ENCODE data around the gene HMCES.
"Not testable (repeated sequence)": the region's sequence is repeated elsewhere in the genome, so short reads cannot be mapped to it uniquely, and the experiment has no call there.

The HMCES gene, protein sequence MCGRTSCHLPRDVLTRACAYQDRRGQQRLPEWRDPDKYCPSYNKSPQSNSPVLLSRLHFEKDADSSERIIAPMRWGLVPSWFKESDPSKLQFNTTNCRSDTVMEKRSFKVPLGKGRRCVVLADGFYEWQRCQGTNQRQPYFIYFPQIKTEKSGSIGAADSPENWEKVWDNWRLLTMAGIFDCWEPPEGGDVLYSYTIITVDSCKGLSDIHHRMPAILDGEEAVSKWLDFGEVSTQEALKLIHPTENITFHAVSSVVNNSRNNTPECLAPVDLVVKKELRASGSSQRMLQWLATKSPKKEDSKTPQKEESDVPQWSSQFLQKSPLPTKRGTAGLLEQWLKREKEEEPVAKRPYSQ

DNA sequence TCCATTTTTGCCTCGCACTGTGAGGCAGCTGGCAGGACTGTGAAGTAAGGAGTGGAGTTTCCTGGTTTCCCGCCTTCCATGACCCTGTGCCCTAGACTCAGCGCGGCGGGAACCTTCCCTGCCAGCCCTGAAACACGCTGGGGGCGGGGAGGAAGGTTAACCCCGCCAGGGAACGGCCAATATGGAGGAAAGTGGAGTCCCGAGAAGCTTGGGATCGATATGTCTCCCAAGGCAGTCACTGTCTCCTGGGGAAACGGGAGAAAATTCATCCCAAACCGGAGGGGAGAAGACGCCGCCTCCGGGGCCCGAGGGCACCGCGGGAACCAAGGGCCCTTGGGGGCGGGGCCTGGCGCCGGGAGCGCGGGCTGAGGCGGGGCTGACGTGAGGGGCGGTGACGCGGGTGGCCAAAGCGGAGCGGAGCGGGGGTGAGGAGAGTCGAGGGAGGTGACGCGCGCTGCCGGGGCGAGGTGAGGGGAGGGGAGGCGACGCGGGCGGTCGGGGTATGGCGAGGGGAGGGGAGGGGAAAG lies at the start of gene HMCES:
HMCES (plus strand) TSS at position 432 of the 527 bp plus-strand sequence. CDS start 863 bp downstream, outside the sequence.
- in situ Hi-C loops (cut with MboI; ENCODE audit: low sequenced_read_pairs) = no loop called here

- in situ Hi-C loops (cut with MboI; ENCODE audit: low sequenced_read_pairs) = no loop called here
These were observed 49.6 kb upstream of the HMCES start for GRCh38 chr3:129228891-129229585.

DNA sequence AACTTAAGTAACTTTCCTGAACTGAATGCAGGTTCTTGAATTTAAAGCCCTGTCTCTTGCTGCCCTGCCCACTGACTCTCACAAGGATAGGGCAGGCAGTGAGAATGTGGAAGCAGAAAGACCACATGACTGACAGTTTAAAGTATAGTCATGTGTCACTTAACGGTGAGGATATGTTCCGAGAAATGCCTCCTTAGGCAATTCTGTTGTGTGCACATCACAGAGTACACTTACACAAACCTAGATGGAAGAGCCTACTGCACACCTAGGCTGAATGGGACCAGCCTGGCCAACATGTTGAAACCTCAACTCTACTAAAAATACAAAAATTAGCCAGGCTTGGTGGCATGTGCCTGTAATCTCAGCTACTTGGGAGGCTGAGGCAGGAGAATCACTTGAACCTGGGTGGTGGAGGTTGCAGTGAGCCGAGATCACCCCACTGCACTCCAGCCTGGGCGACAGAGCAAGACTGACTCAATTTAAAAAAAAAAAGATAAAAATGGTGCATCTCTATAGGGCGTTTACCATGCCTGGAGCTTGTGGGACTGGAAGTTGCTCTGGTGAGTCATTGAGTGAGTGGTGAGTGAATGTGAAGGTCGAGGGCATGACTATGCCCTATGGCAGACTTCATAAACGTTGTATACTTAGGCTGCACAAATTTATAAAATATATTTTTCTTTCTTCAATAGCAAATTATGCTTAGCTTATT lies 48.2 kb upstream of the HMCES start:
- in situ Hi-C loops (cut with MboI; ENCODE audit: low sequenced_read_pairs) = no loop called here

GRCh38 chr3:129231331-129232119 lies 47.1 kb upstream of the HMCES start:
- in situ Hi-C loops (cut with MboI; ENCODE audit: low sequenced_read_pairs) = no loop called here

DNA sequence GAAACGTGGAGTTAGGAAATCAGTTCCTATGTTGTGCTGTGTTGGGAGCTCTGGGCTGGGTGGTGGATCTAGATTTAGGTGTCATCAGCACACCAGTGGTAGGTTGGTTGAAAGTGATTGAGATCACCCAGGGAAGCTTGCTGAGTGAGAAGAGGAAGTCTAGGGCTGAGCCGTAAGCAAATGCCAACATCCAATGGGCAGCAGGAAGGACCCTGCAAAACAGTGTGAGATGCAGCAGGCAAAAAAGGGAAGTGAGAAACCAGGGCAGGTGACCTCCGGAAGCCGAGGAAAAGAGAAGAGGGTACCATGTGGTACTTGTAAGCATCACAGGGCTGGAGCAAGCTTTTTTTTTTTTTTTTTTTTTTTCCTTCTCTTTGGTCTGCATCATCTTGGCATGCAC lies 45.1 kb upstream of the HMCES start:
- in situ Hi-C loops (cut with MboI; ENCODE audit: low sequenced_read_pairs) = no loop called here

- in situ Hi-C loops (cut with MboI; ENCODE audit: low sequenced_read_pairs) = no loop called here
These were observed 44.2 kb upstream of the HMCES start for GRCh38 chr3:129234441-129234840.

DNA sequence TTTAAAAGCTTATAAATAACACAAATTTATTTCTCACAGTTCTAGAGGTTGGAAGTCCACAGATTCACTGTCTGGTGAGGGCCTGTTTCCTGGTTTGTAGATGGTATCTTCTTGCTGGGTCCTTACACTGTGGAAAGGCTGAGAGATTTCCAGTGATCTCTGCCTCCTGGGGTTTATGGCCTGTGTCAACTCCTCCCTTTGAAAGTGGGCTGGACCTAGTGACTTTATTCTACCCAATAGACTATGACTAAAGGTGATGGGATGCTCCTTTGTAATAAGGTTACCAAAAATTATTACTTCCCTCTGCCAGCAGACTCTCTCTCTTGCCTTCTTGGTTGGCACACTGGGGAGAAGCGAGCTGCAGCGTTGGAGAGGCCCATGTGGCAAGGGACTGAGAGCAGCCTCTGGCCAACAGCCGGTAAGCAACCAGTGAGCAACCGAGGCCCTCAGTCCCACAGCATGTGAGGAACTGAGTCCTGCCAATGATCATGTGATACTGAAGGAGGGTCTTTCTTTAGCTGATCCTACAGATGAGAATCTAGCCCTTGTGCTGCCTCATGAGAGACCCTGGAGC lies 43.2 kb upstream of the HMCES start:
- in situ Hi-C loops (cut with MboI; ENCODE audit: low sequenced_read_pairs) = no loop called here

DNA sequence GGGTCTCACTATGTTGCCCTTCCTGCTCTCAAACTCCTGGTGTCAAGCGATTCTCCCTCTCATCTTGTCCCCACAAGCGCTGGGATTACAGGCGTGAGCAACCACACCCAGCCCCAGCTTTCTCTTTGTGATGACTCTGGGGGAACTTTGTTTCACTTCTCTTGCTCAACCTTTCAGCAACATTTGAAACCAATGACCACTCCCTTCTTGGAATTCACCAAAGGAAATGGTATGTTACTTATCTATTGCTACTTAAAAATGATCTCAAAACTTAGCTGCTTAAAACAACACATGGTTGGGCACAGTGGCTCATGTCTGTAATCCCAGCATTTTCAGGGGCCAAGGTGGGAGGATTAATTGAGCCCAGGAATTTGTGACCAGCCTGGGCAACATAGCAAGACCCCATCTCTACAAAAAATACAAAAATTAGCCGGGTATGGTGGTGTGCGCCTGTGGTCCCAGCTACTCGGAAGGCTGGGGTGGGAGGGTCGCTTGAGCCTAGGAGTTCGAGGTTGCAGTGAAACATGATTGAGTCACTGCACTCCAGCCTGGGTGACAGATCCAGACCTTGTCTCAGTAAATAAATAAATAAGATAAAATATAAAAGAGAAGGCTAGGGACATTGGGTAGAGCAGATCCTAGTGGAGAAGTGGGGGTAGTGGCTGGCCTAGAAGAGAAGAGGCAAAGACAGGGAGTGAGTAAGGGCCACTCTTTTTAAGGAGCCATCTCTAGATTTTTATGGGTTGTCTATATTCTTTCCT lies 39.5 kb upstream of the HMCES start:
- in situ Hi-C loops (cut with MboI; ENCODE audit: low sequenced_read_pairs) = no loop called here

DNA sequence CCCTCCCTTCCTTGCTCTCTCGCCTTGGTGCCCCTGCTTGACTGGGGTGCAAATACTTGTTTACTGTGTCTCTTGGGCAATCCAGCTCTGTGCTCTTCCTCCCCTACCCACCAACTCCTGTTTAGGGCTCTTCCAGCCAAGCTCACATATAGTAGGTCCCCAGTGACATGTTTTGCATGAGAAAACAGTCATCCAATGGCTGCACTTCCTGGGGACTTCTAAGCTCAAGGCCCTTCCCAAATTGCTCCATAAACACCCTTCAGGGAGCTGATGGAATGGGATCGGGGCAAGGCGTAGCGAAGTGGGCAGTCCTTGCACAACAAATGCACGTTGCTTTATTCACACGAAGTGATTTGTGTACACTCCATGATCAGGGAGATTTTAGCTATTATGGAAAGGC lies 38.7 kb upstream of the HMCES start:
- in situ Hi-C loops (cut with MboI; ENCODE audit: low sequenced_read_pairs) = no loop called here

DNA sequence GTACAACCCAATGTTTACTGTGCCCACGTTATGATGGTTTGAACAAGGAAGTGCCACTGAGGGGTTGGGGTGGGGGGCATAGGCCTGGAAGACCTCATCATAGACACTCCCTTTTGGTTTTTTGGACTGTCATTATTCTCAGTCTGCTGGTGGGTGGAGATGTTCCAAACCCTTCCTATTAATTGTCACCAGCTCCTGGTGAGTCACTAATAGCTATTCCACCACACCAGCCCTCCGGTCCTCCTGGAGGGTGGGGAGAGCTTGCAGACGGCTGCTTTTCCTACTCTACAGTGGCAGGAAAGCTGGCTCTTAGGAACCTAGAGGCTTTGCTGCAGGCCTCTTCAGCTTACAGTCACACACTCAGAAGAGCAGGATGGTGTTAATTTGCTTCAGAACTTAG lies 38.2 kb upstream of the HMCES start:
- in situ Hi-C loops (cut with MboI; ENCODE audit: low sequenced_read_pairs) = no loop called here

GRCh38 chr3:129245141-129245540 lies 33.5 kb upstream of the HMCES start:
- in situ Hi-C loops (cut with MboI; ENCODE audit: low sequenced_read_pairs) = no loop called here

GRCh38 chr3:129245641-129246306 lies 32.9 kb upstream of the HMCES start:
- in situ Hi-C loops (cut with MboI; ENCODE audit: low sequenced_read_pairs) = not testable (repeated sequence)

DNA sequence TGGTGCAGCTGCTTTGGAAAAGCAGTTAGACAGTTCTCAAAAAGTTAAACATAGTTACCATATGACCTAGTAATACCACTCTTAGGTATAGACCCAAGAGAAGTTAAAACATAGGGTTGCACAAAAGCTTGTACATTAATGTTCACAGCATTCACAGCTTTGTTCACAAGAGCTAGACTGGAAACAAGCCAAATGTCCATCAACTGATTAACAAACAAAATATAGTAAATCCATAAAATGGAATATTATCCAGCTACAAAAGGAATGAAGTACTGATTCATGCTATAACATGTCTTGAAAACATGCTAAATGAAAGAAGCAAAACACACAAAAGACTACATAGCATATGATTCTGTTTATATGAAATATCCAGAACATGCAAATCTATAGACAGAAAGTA lies 32.0 kb upstream of the HMCES start:
- in situ Hi-C loops (cut with MboI; ENCODE audit: low sequenced_read_pairs) = no loop called here

- in situ Hi-C loops (cut with MboI; ENCODE audit: low sequenced_read_pairs) = no loop called here
These were observed 30.2 kb upstream of the HMCES start for GRCh38 chr3:129248286-129248979.

DNA sequence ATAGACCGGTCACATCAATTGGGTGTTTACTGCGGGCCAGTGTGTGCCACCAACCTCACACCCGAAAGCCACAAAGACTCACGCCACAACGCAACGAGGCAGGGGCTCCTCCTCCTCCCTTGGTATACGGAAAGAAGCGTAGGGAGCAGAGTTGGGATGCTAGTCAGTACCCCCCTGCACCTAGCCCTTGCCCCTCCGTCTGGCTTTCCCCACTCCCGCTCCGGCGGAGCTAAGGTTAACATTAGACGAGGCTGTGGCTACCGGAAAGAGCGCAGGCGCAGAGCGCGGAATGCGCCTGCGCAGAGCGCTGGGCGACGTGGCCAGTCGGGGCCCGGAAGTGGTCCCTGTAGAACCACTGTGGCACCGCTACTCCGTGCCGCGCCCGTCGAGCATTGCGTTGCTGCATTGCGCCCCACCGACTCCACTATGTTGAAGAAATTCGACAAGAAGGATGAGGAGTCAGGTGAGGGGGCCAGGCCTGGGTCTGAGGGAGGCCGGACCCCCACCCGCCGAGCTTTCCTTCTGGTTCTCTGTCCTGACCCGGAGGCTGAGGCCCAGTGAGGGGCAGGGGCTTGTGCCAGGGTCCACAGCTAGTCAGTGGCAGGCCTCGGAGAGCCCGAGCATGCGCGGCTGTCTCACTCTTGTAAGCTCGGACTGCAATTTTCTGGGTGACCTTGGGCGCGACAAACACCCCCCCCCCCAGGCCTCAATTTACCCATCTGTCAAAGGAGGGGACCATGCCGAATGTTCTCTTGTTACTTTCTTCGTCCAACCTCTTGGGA lies 29.2 kb upstream of the HMCES start, which contains the start of gene COPG1:
COPG1 (plus strand) TSS at position 323 of the 782 bp plus-strand sequence; CDS start at position 427, 104 bp downstream.
- in situ Hi-C loops (cut with MboI; ENCODE audit: low sequenced_read_pairs) = no loop called here

DNA sequence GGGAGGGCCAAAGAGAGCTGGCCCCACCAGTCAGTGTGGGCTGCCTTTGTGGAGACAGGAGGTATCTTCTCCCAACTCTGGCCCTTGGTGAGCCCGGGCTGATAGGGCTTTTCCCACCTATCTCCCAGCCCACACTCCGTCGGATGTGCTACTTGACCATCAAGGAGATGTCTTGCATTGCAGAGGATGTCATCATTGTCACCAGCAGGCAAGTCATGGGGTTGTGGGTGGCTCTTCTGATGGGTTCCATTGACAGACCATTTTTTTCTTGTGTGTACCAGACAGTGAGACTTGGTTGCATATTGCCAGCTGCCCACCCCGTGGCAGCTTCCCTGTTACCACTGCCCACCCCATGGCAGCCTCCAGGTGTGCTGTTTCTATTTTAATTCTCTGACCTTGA lies 25.9 kb upstream of the HMCES start:
- in situ Hi-C loops (cut with MboI; ENCODE audit: low sequenced_read_pairs) = no loop called here

DNA sequence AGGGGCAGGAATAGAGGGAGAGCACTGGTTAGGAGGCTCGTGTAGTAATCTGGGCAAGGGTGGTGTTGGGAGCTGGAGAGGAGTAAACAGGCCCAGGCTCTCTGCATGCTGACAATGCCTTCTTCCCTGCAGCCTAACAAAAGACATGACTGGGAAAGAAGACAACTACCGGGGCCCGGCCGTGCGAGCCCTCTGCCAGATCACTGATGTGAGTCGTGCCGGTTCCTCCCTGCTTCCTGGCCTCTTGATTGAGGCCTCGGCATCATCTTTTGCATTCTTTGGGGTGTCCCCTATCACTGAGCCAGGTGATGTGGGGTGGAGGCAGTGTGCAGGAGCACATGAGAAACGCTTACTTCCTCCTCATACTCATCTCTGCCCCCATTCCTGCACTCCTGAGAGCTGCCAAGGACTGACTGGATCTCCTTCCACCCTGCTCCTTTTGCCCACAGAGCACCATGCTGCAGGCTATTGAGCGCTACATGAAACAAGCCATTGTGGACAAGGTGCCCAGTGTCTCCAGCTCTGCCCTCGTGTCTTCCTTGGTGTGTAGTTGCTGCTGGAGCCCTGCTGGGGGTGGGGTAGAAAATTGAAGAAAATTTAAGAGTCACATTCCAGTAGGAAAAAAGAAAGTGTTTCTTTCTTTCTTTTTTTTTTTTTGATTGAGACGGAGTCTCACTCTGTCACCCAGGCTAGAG lies 24.0 kb upstream of the HMCES start:
- in situ Hi-C loops (cut with MboI; ENCODE audit: low sequenced_read_pairs) = no loop called here
